GM18526 (cell line): ENCODE data around the gene HRH4.

ENCODE experiments used
- POLR2A ChIP-seq: IDR thresholded peaks from 3 replicates; pipeline ENCODE4 v1.6.1; 2011; ENCODE audit not compliant: insufficient read length; ENCODE audit errors: extremely low read depth

The HRH4 gene

DNA sequence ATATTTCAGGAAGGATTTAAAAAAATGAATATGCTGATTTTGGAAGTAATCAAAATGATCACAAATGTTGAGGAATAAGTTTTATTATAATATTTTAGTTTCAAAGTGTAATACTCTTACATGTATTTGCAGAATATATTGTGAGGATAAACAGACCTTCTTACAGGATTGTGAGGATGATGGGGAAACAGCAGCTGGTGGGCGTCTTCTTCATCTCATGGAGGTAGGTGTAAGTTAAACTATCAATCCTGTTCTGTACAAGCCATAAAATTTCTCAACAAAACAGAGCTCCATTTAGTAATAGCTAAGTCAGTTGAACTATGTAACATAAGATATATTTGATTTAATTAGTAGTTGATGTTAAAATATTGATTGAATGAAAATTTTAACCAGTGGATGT is 12.5 kb upstream of the HRH4 start:
- no peak for TF ChIP-seq POLR2A

DNA sequence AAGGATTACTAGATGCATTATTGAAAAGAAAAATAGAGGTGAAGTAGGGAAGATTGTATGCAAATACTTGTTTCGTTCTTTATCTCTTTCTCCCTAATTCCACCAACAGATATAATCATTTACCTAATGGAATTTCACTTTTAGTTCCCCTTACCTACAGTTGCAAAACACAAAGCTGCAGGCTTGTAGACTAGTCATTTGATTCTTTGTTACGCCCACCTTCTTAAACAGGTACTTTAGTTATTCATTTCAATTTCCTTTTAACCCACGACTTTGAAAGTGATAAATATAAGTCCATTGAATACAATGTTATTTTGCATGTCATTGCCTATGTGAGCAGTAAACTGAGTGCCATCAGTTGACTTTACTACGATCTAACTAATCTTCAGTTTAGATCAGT is 3.9 kb upstream of the HRH4 start:
- no peak for TF ChIP-seq POLR2A

DNA sequence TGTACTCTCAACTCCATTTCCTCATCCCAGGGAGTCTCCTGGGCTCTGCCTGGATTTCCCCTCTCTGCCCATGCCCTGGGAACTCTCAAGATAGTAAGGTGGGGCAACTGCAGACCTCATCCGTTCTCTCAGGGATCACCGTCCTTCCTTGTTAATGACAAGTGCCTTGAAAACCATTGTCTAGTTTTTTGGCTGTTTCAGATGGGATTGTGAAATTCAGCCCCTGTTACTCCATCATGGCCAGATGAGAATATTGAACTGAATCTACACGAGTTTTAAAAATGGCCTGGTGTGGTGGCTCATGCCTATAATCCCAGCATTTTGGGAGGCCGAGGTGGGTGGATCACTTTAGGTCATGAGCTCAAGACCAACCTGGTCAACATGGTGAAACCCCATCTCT is 665 bp upstream of the HRH4 start:
- TF ChIP-seq POLR2A, result no peak

DNA sequence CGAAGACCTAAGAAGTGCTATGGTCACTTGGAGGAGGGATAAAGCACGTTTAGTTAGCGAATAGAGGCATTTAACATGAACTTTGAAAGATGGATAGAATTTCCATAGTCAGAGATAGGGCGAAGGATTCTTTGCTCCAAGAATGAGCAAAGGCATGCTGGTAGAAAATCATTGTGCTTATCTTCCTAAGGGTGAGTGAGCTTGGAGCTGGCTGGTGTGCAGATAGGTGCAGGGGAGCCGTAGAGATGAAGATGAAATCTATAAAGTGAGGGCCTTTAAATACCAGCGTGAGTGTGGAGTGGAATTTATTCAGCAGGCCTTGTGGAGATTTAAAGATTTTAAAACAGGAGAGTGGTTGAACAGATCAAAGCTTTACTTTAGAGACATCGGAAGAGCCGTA is 1.6 kb downstream of the HRH4 start:
- TF ChIP-seq POLR2A, result no peak

DNA sequence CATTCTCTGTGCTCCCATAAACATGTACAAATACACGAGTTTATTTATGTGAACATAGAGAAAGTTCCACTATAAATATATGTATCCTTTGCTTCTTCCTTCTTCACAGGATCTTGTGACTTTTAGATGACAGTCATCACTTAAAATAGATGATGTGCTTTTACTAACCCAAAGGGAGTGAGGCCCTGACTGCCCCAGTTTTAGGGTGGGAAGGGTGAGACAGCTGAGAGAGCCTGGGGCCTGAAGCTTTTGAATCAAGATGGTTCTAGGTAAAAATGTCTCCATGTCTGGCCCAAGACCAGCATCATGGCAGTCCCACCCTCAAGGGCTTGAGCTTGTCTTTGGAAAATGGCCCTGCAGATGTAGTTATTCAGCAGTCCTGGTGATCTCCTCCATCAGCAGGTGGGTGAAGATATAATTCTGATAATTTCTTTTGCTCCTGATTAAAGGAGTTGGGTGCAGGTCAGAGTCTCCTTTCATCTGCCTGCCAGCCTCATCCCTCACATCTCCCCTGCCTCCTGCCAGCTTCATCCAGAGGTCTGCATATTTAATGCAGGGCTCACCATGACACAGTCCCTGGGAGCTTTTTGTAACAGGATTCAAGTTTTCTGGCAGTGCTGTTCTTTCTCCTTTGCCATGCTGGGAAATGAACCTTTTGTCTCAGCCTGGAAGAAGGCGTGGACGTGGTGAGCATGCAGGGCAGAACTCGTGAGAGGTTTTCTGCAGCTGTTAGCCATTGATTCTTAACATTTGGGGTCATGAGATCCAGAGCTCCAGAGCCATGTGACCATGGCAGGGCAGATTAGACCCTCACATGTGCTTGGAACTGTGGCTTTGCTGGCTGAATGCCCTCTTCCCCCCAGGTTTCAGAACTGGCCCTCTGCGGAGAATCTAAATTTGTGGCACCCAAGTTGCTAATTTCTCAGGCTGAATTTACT is 2.7 kb downstream of the HRH4 start:
- no peak for TF ChIP-seq POLR2A

DNA sequence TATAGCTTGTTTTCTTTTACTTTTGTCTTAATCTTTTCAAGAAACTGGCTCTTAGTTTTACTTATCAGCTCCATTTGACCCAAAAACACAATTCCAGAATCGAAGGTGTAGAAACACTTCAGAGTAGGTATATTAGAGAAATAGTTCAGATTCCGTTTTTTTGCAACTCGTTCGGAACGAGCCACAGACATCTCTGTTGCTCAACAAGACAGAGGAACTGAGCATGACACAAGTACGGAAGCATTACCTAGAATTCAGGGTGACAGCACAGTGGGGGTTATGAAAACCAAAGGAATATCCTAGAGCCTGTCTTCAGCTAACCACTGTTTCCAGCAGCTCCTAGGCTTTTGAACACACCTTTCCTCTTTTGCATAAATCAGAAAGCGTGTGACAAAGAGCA is 5.0 kb downstream of the HRH4 start:
- no peak for TF ChIP-seq POLR2A

DNA sequence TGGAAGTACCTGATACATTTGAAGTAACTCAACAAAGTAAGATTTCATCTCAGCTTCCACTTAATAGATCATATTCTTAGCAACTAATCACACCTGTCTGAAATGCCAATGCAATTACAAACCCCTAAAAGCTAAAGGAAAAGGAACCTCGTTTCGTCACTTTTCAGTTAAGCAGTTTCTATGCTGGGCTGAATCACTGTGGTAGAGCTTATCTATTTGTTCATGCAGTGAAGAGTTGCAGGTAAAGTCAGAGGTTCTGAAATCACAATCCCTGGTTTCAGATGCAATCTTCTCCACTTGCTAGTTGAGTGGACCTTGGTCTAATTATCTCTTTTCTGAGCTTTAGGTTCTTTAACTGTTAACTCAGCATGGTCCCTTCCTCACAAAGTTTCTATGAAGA is 6.3 kb downstream of the HRH4 start:
- no peak for TF ChIP-seq POLR2A

DNA sequence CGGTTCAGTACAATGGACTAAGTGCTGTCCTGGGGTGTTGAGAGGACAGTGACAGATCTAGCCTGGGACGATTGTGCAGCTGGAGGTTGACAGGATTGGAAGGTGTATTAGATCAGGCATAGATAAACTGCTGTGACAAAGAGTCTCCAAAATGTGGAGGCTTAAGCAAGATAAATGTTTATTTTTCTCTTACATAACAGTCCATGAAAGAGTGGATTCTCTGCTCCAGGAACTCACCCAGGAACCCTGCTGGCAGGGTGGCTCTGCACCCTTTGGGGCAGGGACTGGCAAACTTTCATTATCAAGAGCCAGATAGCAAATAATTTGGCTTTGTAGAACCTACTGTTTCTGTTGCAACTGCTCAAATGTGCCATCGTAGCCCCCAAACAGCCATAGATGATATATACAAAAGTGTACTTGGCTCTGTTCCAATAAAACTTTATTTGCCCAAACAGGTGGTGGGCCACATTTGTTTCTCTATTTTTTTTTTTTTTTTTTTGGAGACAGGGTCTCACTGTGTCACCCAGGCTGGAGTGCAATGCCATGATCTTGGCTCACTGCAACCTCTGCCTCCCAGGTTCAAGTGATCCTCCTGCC is 9.7 kb downstream of the HRH4 start:
- no peak for TF ChIP-seq POLR2A

DNA sequence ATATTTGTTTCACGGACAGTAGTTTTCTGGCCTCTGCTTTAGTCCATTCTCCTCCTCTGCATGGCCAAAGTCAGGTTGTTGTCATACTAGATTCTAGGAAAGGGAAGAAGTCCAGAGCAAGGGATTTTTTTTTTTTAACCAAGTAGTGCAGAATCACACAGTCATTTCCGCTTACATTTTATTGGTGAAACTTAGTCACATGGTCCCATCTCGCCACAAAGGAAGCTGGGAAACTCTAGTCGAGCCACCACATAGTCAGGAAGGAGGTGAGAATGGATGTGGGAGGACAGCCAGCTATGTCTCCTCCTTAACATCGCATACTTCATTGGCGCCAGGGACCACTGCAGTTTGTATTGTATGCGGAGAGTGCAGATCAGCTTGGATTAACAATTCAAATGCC is 10.4 kb downstream of the HRH4 start:
- no peak for TF ChIP-seq POLR2A

DNA sequence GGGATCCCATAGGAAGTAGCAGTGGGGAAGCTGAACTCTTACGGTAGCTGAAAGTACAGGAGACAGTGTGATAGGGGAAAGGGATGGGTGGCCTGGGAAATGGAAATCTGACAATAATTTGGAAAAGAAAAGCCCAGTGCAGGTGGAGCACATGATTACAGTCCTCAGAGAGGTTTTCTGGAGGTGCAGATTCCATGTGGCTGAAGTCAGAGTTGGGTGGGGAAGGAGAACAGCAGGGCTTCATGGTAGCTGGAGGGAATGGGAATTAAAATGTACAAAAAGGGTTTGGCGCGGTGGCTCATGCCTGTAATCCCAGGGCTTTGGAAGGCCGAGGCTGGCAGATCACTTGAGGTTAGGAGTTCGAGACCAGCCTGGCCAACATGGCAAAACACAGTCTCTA is 12.2 kb downstream of the HRH4 start:
- no peak for TF ChIP-seq POLR2A

DNA sequence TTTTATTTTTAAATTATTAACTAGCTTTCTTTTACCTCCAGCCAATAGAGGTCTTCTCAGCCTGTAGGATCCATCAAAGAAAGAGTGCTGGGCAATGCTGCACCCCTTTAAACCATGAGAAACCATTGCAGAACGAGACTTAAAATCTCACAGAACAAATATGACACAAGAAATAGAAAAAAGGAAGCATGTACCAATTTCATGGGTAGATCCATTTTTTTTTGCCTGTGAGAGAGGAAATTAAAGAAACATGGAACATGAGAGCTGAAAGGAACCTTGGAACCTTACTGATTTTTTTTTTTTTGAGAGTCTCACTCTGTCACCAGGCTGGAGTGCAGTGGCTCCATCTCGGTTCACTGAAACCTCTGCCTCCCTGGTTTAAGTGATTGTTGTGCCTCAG is 14.0 kb downstream of the HRH4 start:
- no peak for TF ChIP-seq POLR2A

DNA sequence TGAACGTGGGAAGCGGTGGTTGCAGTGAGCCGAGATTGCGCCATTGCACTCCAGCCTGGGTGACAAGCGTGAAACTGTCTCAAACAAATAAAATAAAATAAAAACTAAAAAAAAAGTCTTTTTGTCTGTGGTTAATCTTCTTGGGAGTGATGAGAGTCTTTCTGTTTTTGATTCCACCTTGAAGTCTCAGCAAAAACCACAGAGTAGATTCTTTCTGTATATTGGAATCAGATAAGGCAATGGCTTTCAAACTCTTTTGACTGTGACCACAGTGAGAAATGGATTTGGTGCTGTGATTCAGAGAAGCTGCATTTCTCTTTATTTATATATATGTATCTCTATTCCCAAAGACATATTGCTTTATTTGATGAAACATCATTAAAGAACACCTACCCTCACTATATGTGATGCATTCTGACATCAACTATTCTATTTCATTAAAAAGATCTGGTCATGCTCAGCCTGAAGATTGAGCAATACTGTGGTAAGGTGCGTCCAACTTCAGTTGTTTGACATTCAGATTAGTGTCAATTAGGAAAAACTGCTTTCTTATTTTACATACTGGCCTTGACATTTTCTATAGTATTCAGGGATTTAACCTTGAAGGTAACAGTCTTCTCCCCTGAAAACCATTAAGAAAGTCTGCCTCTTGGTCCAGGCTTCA is 15.6 kb downstream of the HRH4 start:
- TF ChIP-seq POLR2A, result no peak

DNA sequence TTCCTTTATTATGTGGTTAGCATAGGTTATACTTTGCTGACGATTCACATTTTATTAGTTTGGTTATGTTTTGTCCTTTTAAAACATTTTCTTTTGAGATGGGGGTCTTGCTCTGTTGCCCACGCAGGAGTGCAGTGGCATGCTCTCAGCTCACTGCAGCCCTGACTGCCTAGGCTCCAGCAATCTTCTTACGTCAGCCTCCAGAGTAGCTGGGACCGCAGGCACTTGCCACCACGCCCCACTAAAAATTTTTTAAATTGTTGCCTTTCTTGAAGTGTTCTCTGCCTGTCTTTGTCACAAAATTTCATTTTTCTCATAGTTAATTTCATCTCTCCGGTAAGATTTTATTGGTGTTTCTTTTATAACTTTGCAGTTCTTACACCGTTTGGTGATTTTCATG is 18.9 kb downstream of the HRH4 start:
- TF ChIP-seq POLR2A, result no peak

DNA sequence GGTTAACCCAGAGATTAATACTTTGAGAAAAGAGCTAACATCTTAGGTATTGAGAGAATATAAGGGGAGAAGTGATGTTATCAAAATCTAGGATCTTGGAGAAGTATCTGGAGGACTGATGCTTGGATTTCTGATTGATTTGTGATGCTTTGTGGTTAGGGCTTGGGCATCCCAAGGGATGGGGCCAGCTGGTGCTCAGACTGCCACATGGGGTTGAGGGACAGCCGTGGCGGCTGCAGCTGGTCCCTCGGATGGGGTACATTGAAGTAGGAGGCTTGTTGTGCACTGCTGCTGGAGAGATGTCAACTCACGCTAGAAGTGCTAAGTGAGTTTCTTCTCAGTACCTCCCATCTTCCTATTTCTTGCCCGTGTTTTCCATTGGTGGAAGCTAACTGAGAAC is 22.4 kb downstream of the HRH4 start:
- no peak for TF ChIP-seq POLR2A

DNA sequence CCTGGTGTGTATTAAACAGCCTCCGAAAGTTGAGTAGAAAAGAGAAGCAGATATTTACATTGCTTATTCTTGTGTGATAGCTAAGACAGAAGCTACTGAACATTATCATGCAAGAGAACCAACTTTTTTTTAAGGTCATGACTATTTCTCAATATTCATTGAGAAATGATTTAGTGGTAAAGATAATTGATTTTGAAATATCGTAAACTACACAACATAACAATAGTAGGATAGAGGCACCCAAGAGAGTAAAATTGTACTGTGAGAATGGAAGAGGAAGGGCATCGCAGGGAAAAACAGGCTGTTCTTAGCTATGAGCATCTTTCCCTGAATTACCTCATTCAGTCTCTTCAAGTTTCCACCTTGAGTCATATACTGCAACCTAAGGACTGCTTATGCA is 25.2 kb downstream of the HRH4 start:
- TF ChIP-seq POLR2A, result no peak

DNA sequence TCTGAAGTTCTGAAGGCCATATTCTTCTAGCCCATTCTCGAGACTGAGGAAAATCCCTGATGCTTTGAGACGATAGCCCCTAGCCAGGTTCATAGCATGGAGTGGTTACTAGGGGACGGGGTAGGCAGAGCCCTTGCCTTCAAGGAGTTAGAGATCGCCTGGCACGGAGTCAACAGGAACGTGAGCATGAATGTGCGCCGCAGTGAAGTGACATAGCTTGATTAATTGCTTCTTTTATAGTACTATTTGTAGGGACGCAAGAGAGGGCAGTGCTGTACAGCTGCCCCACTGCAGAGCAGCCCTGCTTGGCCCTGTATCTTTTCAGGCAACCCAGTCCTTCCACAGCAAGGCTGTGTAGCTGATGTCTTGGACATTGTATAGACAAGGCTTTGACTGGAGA is 26.2 kb downstream of the HRH4 start:
- no peak for TF ChIP-seq POLR2A
